ENCODE data around the gene USP14. TPM values are rescaled to one million over a fixed set of nuclear protein-coding genes. Genes with fewer than 3 reads are reported as not detected.

Gene USP14
- total RNA-seq, 4 donors from 2014 or later: 25.9 to 56.4 (median 35.6) TPM

DNA sequence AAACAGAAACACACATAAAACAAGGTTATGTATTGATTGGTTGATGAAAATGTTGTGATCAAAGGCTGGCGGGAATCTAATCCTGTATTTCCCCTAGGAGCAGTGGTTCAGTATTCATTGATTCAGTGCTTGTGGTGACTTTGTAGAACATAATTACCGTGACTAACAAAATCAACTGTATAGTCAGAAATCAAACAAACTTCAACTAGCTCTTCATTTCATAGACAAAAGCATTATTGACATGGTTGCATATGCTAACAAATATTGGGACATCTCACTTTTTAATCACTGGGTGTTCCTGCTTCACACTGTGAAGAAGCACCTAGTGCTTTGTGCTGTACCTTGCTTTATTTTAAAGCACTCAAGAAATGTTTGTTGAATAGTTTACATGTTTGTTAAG, 41.4 kb downstream of the USP14 start:
- Histone ChIP-seq H3K4me1 (no peaks in the 10 kb centered on the region), H3K36me3 (peaks cover 28 to 38% of the 10 kb centered on the region in 2 donors), H3K27ac (no peak overlapping the region), H3K27me3 (no peaks in the 10 kb centered on the region), H3K9me3 (no peaks in the 10 kb centered on the region), H3K4me3 (replicated peaks in 1 of 3) (no peak overlapping the region)
- no peak for DNase-seq
- 95 to 97% methylated on average over 2 of the region's 2 CpGs for whole genome bisulfite sequencing, 2 donors
- intact Hi-C loops (cut with DNase I): no loop called here
- TF ChIP-seq, protein P1, sequence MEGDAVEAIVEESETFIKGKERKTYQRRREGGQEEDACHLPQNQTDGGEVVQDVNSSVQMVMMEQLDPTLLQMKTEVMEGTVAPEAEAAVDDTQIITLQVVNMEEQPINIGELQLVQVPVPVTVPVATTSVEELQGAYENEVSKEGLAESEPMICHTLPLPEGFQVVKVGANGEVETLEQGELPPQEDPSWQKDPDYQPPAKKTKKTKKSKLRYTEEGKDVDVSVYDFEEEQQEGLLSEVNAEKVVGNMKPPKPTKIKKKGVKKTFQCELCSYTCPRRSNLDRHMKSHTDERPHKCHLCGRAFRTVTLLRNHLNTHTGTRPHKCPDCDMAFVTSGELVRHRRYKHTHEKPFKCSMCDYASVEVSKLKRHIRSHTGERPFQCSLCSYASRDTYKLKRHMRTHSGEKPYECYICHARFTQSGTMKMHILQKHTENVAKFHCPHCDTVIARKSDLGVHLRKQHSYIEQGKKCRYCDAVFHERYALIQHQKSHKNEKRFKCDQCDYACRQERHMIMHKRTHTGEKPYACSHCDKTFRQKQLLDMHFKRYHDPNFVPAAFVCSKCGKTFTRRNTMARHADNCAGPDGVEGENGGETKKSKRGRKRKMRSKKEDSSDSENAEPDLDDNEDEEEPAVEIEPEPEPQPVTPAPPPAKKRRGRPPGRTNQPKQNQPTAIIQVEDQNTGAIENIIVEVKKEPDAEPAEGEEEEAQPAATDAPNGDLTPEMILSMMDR (IDR thresholded peaks at IDR 0.05): no peak
- TF ChIP-seq POLR2A (IDR thresholded peaks at IDR 0.05): no peak

DNA sequence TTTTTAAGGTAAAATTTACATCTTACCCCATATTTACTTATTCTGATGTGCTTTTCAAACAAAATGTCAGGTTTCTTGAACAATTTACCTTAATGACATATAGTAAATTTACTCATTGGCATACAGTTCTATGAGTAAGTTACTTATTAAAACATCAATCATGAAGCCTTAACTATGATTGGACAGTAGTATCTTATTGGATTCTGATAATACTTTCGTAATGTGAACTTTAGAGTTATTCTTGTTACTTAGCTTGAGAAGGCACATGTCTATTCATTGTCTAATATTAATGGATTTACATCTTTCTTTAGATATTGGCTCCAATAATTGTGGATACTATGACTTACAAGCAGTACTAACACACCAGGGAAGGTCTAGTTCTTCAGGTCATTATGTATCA, 51.7 kb downstream of the USP14 start:
- peaks cover 0 to 10% of the 10 kb centered on the region in 2 donors for H3K4me1 ChIP-seq
- H3K9me3 ChIP-seq: no peaks in the 10 kb centered on the region
- no peak overlapping the region for H3K27ac ChIP-seq
- DNase-seq: no peak
- 95 to 97% methylated on average over 1 of the region's 1 CpG for WGBS, 2 donors
- H3K4me3 ChIP-seq (replicated peaks in 1 of 3): no peak overlapping the region
- H3K36me3 ChIP-seq: peaks cover 22 to 33% of the 10 kb centered on the region in 2 donors
- TF ChIP-seq, protein P1 (IDR thresholded peaks at IDR 0.05): no peak
- no peak for TF ChIP-seq POLR2A (IDR thresholded peaks at IDR 0.05)
- H3K27me3 ChIP-seq: no peaks in the 10 kb centered on the region
- intact Hi-C loops (cut with DNase I): no loop called here

DNA sequence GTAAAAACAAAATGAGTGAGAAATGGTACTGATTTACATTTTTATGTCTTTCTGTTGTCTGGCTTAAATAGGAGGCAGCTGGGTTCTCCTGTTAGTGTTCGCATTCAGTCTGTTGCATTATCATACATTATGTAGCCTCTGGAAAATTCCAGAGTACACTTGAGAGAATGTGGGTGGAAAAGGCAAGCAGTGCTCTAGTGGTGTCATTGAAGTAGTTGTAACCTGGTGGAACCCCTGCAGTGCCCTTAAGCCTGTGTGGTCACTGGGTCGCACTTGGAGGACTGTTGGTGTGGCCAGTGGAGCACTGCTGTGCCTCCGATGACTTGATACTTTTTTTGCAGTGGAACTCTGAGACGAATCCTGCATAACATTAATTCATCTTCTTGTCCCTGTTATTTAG, 52.4 kb downstream of the USP14 start:
- Histone ChIP-seq H3K9me3 (no peaks in the 10 kb centered on the region), H3K36me3 (peaks cover 18 to 28% of the 10 kb centered on the region in 2 donors), H3K4me1 (peaks cover 0 to 13% of the 10 kb centered on the region in 2 donors), H3K4me3 (replicated peaks in 1 of 3) (no peak overlapping the region), H3K27ac (no peak overlapping the region), H3K27me3 (no peaks in the 10 kb centered on the region)
- 93 to 95% methylated on average over 4 of the region's 4 CpGs for WGBS, 2 donors
- DNase-seq: peak; percentile 18 to 36
- TF ChIP-seq, protein P1 (IDR thresholded peaks at IDR 0.05): no peak
- TF ChIP-seq POLR2A (IDR thresholded peaks at IDR 0.05): no peak
- intact Hi-C loops (cut with DNase I): no loop called here

DNA sequence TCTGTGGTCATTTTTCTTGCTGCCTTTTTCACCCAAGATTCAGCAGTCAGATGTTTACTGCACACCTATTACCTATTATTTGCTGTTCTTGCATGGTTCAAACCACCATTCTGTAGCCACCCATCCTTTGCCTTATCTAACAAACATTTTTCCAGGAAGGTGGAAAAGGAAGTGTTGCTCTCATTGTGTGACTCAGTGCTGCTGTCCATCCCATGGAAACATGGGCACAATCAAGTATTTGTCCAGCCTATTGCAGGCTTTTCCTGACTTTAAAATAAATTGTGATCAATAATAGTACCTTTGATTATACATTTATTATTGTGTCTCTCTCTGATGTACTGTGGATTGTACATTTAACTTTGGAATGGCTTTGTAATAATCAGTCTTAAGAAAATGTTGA, 53.2 kb downstream of the USP14 start:
- DNase-seq: no peak
- Histone ChIP-seq H3K36me3 (peaks cover 21 to 35% of the 10 kb centered on the region in 2 donors), H3K9me3 (no peaks in the 10 kb centered on the region), H3K4me1 (peaks cover 0 to 13% of the 10 kb centered on the region in 2 donors), H3K27ac (no peak overlapping the region), H3K27me3 (no peaks in the 10 kb centered on the region), H3K4me3 (replicated peaks in 1 of 3) (no peak overlapping the region)
- intact Hi-C loops (cut with DNase I): no loop called here
- TF ChIP-seq, protein P1 (IDR thresholded peaks at IDR 0.05): no peak

DNA sequence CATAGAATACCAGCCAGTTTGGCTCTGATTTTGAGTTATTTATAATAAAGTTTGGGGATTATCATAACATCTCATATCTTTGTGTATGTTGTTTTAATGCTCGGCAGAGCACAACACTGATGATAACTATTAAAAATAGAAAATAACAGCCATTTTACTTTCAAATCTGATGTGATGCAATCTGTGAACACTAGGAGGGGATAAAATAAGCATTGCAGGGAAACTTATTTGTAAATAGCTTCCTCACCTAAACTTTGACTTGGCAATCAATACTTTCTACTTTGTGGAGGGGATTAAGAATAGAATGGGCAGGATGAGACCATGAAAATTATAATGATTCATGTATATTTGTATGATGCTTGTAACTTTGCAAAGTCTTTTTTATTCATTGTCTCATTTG, 54.4 kb downstream of the USP14 start:
- intact Hi-C loops (cut with DNase I): no loop called here
- 81 to 91% methylated on average over 1 of the region's 1 CpG for WGBS, 2 donors
- TF ChIP-seq, protein P1 (IDR thresholded peaks at IDR 0.05): no peak
- TF ChIP-seq POLR2A (IDR thresholded peaks at IDR 0.05): no peak
- no peak for DNase-seq
- Histone ChIP-seq H3K4me1 (peaks cover 0 to 13% of the 10 kb centered on the region in 2 donors), H3K27ac (no peak overlapping the region), H3K9me3 (no peaks in the 10 kb centered on the region), H3K27me3 (no peaks in the 10 kb centered on the region), H3K4me3 (replicated peaks in 1 of 3) (no peak overlapping the region), H3K36me3 (peaks cover 31 to 45% of the 10 kb centered on the region in 2 donors)
